A673 (cell line): ENCODE measurements around the gene EIPR1.

Experiments
- EZH2 ChIP-seq: fragments of 200-600 bp; sonication (generic); IDR thresholded peaks from 2 replicates; pipeline ENCODE4 v1.6.1; 2017; ENCODE audit warnings: borderline replicate concordance, low read depth, mild to moderate bottlenecking, mixed read lengths, antibody characterized with exemption, low read length; ENCODE audit not compliant: poor library complexity, severe bottlenecking
- TF ChIP-seq, protein P1 (sequence below): fragments of 300-800, 200-600 bp; sonication (generic); conservative IDR thresholded peaks from 2 replicates; pipeline ENCODE4 v1.5.1; 2017; ENCODE audit warnings: low read depth, mild to moderate bottlenecking, antibody characterized with exemption, low read length, moderate library complexity, mixed read lengths

DNA sequence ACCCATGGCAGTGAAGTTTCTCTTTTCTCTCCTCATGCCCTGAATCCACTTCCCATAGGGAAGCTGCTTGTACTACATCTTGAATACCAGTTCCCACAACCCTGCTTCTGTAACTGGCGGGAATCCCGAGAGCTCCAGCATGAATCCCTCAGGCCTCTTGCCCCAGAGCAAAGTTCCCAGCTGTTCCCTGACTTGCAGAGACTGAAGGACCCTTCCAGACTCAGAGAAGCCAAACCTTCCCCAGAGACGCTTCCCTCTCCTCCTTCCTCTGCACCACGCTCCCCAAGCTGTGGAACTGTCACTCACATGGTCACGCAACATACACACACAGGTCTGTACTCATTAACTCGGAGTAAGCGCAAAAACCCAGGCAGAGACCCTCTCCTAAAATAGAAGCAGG is 28.3 kb upstream of the EIPR1 start:
- TF ChIP-seq, protein P1, sequence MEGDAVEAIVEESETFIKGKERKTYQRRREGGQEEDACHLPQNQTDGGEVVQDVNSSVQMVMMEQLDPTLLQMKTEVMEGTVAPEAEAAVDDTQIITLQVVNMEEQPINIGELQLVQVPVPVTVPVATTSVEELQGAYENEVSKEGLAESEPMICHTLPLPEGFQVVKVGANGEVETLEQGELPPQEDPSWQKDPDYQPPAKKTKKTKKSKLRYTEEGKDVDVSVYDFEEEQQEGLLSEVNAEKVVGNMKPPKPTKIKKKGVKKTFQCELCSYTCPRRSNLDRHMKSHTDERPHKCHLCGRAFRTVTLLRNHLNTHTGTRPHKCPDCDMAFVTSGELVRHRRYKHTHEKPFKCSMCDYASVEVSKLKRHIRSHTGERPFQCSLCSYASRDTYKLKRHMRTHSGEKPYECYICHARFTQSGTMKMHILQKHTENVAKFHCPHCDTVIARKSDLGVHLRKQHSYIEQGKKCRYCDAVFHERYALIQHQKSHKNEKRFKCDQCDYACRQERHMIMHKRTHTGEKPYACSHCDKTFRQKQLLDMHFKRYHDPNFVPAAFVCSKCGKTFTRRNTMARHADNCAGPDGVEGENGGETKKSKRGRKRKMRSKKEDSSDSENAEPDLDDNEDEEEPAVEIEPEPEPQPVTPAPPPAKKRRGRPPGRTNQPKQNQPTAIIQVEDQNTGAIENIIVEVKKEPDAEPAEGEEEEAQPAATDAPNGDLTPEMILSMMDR = no peak
- TF ChIP-seq EZH2 = no peak
